ENCODE data around the gene OXSM. TPM values are rescaled to one million over a fixed set of nuclear protein-coding genes. Genes with fewer than 3 reads are reported as not detected.

Gene OXSM
- total RNA-seq, 1 donor from 2014 or later: 17.7 TPM

GRCh38 chr3:25840099-25840498, 50.2 kb downstream of the OXSM start:
- intact Hi-C loops (cut with DNase I): no loop called here
- DNase-seq (no peak), ATAC-seq (ENCODE audit: poor library complexity) (no peak)

DNA sequence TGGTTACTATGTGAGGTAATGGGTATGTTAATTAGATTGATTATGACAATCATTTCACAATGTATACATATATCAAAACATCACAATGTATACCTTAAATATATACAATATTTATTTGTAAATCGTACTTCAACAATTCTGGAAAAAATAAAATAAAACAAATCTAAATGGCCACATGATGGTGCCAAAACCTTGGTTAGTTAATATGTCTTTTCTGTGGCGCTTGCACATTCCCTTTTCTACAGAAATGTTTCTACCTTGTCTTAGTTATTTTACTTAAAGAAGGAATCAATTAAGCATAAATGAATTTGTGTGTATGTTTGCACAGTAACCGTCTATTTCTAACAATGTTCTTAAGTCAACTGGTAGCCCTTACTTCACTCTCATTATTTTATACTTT, 53.4 kb downstream of the OXSM start:
- ATAC-seq (ENCODE audit: poor library complexity) (no peak), DNase-seq (no peak)
- intact Hi-C loops (cut with DNase I): no loop called here

Other genes starting within 250 kb of the OXSM start
- gene TOP2B, start 125.2 kb upstream of the OXSM start, total RNA-seq: 84.3 TPM
- 29.6 TPM for gene NGLY1, start 6.6 kb upstream of the OXSM start, total RNA-seq

All from Right ventricle myocardium superior (tissue), 1 donor.